ENCODE measurements around the gene SAXO1.
"Not testable (repeated sequence)": the region's sequence is repeated elsewhere in the genome, so short reads cannot be mapped to it uniquely, and the experiment has no call there.

SAXO1 gene

DNA sequence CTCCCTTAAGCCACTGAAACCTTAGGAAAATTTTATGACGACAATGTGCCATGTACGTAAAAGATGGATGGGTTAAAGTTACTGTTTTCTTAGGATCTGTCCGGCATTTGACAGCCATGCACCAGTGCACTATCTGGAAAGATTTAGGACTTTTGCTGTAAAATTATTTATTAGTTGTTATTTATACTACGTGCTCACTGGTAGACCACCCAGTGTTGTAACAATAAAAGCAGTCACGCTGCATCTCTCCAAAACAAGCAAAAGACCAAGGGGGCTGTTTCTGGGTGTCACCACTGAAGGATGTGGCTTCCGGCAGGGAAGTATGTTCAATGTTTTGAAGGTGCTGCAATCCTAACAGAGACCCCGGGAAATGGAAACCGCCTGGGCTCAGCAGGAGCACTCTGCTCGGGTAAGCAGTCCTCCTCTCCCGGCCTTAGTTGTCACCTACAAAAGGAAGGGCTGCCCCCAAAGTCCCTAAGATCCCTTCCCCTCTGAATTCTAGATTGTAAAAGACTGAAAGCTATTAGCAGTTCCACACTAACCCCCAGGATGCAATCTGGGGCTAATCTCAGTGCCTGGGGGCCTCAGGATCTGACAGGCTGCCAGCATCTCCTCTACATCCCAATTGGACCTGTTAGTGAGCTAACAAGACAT lies 38.6 kb downstream of the SAXO1 start:
- no peaks in the 10 kb centered on the region for H3K27me3 ChIP-seq (ENCODE audit: insufficient read depth, poor library complexity, severe bottlenecking)
- no peak for DNase-seq (ENCODE audit: low read depth in 1 of 2, low spot score in 1 of 2)
- H3K27ac ChIP-seq (replicated peaks), result no peak overlapping the region
- TF ChIP-seq, protein P1, sequence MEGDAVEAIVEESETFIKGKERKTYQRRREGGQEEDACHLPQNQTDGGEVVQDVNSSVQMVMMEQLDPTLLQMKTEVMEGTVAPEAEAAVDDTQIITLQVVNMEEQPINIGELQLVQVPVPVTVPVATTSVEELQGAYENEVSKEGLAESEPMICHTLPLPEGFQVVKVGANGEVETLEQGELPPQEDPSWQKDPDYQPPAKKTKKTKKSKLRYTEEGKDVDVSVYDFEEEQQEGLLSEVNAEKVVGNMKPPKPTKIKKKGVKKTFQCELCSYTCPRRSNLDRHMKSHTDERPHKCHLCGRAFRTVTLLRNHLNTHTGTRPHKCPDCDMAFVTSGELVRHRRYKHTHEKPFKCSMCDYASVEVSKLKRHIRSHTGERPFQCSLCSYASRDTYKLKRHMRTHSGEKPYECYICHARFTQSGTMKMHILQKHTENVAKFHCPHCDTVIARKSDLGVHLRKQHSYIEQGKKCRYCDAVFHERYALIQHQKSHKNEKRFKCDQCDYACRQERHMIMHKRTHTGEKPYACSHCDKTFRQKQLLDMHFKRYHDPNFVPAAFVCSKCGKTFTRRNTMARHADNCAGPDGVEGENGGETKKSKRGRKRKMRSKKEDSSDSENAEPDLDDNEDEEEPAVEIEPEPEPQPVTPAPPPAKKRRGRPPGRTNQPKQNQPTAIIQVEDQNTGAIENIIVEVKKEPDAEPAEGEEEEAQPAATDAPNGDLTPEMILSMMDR (IDR thresholded peaks at IDR 0.05; ENCODE audit: insufficient read depth, low read length), result no peak
- TF ChIP-seq POLR2AphosphoS5 (IDR thresholded peaks at IDR 0.05; ENCODE audit: low read depth) (no peak), GABPA (IDR thresholded peaks at IDR 0.05; ENCODE audit: low read depth) (no peak), SPI1 (IDR thresholded peaks at IDR 0.05; ENCODE audit: borderline replicate concordance, low read depth) (no peak)
- TF ChIP-seq, protein P2, sequence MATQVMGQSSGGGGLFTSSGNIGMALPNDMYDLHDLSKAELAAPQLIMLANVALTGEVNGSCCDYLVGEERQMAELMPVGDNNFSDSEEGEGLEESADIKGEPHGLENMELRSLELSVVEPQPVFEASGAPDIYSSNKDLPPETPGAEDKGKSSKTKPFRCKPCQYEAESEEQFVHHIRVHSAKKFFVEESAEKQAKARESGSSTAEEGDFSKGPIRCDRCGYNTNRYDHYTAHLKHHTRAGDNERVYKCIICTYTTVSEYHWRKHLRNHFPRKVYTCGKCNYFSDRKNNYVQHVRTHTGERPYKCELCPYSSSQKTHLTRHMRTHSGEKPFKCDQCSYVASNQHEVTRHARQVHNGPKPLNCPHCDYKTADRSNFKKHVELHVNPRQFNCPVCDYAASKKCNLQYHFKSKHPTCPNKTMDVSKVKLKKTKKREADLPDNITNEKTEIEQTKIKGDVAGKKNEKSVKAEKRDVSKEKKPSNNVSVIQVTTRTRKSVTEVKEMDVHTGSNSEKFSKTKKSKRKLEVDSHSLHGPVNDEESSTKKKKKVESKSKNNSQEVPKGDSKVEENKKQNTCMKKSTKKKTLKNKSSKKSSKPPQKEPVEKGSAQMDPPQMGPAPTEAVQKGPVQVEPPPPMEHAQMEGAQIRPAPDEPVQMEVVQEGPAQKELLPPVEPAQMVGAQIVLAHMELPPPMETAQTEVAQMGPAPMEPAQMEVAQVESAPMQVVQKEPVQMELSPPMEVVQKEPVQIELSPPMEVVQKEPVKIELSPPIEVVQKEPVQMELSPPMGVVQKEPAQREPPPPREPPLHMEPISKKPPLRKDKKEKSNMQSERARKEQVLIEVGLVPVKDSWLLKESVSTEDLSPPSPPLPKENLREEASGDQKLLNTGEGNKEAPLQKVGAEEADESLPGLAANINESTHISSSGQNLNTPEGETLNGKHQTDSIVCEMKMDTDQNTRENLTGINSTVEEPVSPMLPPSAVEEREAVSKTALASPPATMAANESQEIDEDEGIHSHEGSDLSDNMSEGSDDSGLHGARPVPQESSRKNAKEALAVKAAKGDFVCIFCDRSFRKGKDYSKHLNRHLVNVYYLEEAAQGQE (IDR thresholded peaks at IDR 0.05; ENCODE audit: insufficient replicate concordance, low read depth), result no peak
- no peak overlapping the region for H3K4me3 ChIP-seq (replicated peaks; ENCODE audit: insufficient read depth, low read length)

DNA sequence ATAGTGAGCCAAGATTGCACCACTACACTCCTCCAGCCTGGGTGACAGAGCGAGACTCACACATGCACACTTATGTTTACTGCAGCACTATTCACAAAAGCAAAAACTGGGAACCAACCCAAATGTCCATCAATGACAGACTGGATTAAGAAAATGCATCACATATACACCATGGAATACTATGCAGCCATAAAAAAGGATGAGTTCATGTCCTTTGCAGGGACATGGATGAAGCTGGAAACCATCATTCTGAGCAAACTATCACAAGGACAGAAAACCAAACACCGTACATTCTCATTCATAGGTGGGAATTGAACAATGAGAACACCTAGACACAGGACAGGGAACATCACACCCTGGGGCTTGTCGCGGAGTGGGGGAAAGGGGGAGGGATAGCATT lies 41.8 kb downstream of the SAXO1 start:
- DNase-seq (ENCODE audit: low read depth in 1 of 2, low spot score in 1 of 2); H3K4me3 ChIP-seq (replicated peaks; ENCODE audit: insufficient read depth, low read length); H3K27me3 ChIP-seq (ENCODE audit: insufficient read depth, poor library complexity, severe bottlenecking); H3K27ac ChIP-seq (replicated peaks): not testable (repeated sequence)

DNA sequence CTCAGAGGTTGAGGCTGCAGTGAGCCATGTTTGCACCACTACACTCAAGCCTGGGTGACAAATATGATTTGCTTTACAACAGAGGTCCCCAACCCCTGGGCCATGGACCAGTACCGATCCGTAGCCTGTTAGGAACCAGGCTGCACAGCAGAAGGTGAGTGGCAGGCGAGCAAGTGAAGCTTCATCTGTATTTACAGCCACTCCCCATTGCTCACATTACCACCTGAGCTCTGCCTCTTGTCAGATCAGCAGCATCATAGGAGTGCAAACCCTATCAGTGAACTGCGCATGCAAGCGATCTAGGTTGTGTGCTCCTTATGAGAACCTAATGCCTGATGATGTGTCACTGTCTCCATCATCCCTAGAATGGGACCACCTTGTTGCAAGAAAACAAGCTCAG lies 42.5 kb downstream of the SAXO1 start:
- TF ChIP-seq, protein P2 (IDR thresholded peaks at IDR 0.05; ENCODE audit: insufficient replicate concordance, low read depth), result no peak
- TF ChIP-seq POLR2AphosphoS5 (IDR thresholded peaks at IDR 0.05; ENCODE audit: low read depth) (no peak), GABPA (IDR thresholded peaks at IDR 0.05; ENCODE audit: low read depth) (no peak), SPI1 (IDR thresholded peaks at IDR 0.05; ENCODE audit: borderline replicate concordance, low read depth) (no peak)
- TF ChIP-seq, protein P1 (IDR thresholded peaks at IDR 0.05; ENCODE audit: insufficient read depth, low read length), result no peak
- Histone ChIP-seq H3K27me3 (ENCODE audit: insufficient read depth, poor library complexity, severe bottlenecking) (no peaks in the 10 kb centered on the region), H3K4me3 (replicated peaks; ENCODE audit: insufficient read depth, low read length) (no peak overlapping the region), H3K27ac (replicated peaks) (no peak overlapping the region)
- DNase-seq (ENCODE audit: low read depth in 1 of 2, low spot score in 1 of 2), result no peak

DNA sequence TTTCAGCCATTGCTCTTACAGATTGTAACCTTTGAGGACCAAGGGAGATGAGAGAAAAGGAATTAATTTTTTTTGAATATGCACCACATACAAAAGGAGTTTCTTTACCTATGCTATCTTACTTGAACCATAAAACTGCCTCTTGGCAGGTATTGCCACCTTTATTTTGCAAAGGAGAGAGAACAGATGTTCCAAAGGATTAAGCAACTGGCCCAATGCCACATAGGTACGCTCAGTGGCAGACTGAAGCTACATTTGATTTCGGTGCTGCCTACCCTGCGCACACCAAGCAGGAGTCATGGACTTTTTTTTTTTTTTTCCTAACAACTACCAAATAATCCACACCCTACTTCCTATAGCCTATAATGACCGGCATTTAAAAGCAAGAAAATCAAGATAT lies 43.1 kb downstream of the SAXO1 start:
- Histone ChIP-seq H3K27ac (replicated peaks) (no peak overlapping the region), H3K4me3 (replicated peaks; ENCODE audit: insufficient read depth, low read length) (no peak overlapping the region), H3K27me3 (ENCODE audit: insufficient read depth, poor library complexity, severe bottlenecking) (no peaks in the 10 kb centered on the region)
- DNase-seq (ENCODE audit: low read depth in 1 of 2, low spot score in 1 of 2), result no peak
- TF ChIP-seq GABPA (IDR thresholded peaks at IDR 0.05; ENCODE audit: low read depth), result no peak
- no peak for TF ChIP-seq POLR2AphosphoS5 (IDR thresholded peaks at IDR 0.05; ENCODE audit: low read depth)
- TF ChIP-seq, protein P2 (IDR thresholded peaks at IDR 0.05; ENCODE audit: insufficient replicate concordance, low read depth), result no peak
- TF ChIP-seq SPI1 (IDR thresholded peaks at IDR 0.05; ENCODE audit: borderline replicate concordance, low read depth), result no peak
- TF ChIP-seq, protein P1 (IDR thresholded peaks at IDR 0.05; ENCODE audit: insufficient read depth, low read length), result no peak

All from HL-60 (cell line).